GM12872 (cell line): ENCODE results near the gene SIX2.

Experiments used
- TF ChIP-seq, protein P1 (sequence below): IDR thresholded peaks from 3 replicates; pipeline ENCODE4 v1.5.1; 2011; ENCODE audit warnings: low read depth, mild to moderate bottlenecking, low read length, moderate library complexity; ENCODE audit not compliant: insufficient read depth

SIX2 gene

DNA sequence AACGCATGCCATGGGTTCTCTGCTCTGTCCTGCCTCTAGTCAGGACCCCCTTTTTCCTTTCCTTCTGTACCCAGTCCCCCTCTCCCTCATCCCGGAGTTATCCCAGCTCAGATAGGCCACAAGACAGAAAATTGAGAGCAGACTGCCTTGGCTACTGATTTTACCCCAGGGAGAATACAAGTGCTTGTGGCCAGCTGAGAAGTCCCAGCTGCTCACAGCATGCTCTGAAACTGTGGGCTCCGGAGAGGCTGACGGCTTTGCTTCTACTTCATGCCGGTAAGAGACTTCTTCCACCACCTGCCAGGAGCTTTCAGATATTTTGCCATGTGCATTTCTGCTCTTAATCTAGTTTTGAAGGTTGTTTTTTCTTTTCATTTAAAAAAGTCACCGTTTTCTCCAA is 20.0 kb upstream of the SIX2 start:
- TF ChIP-seq, protein P1, sequence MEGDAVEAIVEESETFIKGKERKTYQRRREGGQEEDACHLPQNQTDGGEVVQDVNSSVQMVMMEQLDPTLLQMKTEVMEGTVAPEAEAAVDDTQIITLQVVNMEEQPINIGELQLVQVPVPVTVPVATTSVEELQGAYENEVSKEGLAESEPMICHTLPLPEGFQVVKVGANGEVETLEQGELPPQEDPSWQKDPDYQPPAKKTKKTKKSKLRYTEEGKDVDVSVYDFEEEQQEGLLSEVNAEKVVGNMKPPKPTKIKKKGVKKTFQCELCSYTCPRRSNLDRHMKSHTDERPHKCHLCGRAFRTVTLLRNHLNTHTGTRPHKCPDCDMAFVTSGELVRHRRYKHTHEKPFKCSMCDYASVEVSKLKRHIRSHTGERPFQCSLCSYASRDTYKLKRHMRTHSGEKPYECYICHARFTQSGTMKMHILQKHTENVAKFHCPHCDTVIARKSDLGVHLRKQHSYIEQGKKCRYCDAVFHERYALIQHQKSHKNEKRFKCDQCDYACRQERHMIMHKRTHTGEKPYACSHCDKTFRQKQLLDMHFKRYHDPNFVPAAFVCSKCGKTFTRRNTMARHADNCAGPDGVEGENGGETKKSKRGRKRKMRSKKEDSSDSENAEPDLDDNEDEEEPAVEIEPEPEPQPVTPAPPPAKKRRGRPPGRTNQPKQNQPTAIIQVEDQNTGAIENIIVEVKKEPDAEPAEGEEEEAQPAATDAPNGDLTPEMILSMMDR: no peak

DNA sequence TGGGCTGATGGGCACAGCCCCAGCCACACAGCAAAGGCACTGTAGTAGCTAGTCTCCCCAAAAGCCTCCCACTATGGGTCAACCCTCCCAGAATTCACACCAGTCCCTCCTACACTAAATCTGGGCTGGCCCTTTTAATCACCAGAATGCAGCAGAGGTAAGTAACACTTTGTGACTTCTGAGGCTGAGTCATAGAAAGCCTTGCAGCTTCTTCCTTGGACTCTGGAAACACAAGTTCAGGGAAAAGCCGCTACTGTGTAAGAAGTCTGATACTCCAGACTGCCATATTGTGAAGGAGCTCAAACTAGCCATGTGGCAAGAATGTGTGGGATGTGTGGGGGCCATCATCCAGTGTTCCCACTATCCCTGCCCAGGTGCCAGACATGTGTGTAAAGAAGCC is 19.0 kb upstream of the SIX2 start:
- TF ChIP-seq, protein P1: no peak

DNA sequence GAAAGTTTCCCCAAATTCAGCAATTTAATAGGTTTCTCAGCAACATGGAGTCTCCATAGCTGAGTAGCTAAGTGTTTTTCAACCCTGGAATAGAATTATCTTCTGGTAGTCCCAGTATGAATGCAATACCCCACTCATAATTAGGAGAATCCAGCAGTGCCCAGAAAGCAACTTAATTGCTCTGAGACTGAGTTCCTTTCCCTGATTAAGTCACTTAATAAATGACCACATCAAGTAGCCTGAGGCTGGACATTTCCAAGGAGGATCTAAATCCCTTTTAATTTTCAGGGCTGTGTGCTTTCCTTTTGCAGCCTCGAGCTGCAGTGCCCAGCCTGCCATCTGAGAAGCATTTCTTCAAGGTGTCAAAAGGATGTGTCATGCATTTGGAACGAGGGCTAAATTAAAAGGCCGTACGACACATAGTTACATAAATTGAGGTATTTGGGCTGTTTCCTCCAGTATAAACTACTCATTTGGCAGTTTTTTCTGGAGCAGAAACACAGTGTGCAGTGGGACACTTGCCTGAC is 17.7 kb upstream of the SIX2 start:
- TF ChIP-seq, protein P1: no peak

DNA sequence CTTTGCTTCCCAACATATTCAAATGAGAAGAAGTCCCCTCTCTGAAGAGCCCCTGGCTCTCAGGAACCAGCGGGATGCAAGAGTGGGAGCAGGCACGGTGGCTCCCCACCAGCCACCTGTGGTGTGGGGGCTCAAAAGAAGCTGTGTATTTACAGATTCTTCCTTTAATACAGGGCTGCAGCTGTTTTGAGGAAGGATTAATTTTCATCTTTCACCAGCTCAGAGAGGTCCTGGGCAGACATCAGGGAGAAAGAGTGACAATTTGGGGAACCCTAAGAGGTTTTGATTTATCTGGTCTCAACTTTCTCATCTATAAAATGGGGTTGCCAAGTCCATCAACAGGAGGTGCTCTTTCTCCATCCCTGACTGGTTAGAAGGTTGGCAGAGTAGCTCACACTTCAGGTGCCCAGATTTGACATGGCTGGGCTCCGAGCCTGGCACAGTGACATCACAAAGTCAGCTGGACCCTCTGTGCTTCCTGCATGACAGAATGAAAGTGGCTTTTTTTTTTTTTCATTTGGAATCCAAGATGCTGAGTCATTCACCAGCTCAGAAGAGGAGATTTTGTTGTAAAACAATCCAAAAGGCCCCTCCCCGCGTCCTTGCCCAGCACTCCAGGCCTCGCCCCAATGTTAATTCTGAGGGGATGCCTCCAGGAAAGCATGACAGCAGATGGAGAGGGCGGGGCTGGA is 15.5 kb upstream of the SIX2 start:
- TF ChIP-seq, protein P1: peak; percentile 35; the same call in 1 of the 3 replicates

DNA sequence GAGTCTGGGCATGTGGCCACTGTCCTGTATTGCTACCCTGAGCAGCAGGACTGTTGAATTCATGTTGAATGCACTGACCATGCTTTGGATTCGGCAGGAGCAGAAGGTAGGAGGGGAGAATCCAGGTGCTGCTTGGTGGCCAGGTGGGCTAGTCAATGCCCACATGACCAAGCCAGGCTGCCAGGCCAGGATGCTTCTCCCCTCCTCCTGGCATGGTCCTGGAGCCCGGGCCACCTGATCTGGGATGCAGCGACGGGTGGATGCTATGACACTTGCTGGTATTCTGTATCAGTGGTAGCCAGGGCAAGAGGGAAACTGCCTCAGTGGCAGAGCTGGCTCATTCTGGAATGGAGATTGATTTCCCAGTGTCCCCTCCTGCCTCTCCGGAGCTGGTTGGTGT is 14.8 kb upstream of the SIX2 start:
- TF ChIP-seq, protein P1: no peak

DNA sequence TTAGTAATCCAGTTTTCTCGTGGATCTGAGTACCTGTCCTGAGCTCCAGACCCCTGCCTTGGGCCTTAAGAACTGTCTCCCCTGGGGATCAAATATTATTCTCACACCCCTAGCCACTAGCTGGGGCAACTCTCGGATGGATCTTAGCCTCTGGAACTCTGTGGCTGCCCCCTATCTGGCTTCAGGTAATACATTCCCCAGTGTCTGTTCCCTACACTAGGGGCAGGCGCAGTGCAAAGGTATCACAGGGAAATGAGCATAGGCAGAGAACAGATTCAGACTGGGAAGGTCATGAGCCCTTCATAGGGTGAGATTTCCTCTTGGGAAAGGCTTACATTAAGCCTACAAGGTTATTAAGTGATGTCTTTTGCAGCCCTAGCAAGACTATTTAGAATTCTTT is 11.2 kb upstream of the SIX2 start:
- TF ChIP-seq, protein P1: no peak

DNA sequence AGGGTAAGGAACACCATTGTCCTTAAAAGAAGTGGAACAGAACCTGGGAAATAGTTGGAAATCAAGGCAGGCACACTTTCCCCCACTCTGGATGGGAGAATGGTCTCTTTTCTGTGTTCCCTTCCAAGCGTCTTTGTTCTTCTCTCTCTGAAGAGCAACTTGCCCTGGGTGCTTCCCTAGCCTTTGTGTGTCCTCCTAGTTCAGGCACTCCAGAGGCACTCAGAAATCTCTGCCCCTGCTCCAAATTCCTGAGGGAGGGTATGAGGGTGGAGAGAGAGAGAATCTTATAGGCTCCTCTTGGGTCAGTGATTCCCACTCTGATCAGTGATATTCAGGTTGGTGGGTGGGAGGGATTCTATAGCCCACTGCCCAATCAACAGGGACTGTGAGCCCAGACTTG is 8.8 kb upstream of the SIX2 start:
- TF ChIP-seq, protein P1: no peak

DNA sequence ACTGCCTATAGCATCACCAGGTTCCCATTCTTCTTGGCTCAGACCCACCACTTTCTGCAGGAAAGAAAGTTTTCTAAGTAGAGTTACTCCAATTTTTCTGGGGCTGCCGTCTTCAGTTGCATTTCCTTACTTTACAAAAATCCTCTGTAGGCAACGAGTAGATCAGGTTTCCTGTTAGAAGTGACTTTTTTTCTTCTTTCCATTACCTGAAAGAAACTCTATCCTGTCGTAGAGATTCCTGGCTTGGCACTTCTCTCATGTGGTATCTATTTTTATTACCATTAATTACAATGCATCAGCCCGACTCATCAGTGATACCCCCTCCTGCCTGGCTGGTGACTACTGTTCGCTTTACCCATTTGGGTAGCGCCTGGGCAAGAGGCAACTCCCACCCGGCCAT is 5.6 kb upstream of the SIX2 start:
- TF ChIP-seq, protein P1: no peak
